Right atrium auricular region (tissue), 2 donors: ENCODE measurements around the gene PLGRKT. TPM values are rescaled to one million over a fixed set of nuclear protein-coding genes. Genes with fewer than 3 reads are reported as not detected.
"Not testable (repeated sequence)": the region's sequence is repeated elsewhere in the genome, so short reads cannot be mapped to it uniquely, and the experiment has no call there.

Experiments used
- DNase-seq: peaks from one replicate; pipeline ENCODE4 v3.0.0-alpha.2; 2019; ENCODE audit warnings: low spot score
- H3K27ac ChIP-seq, 2 donors: fragments of 200-600 bp; sonication (generic); 1 replicate in 1 of 2; 2 replicates in 1 of 2; pipeline ENCODE4 v1.5.1; 2016 to 2019
- H3K27me3 ChIP-seq, 2 donors: fragments of 200-600 bp; sonication (generic); one replicate each; pipeline versions ENCODE4 v1.5.1 to v1.6.0; 2017 to 2019
- H3K36me3 ChIP-seq: fragments of 200-600 bp; sonication (generic); one replicate; pipeline ENCODE4 v1.5.1; 2016
- H3K4me1 ChIP-seq, 2 donors: fragments of 200-600 bp; sonication (generic); one replicate each; pipeline versions ENCODE4 v1.5.1 to v1.6.0; 2017 to 2019
- H3K4me3 ChIP-seq, 2 donors: fragments of 200-600 bp; sonication (generic); 1 replicate in 1 of 2; 2 replicates in 1 of 2; pipeline ENCODE4 v1.5.1; 2017 to 2019; ENCODE audit warnings: mild to moderate bottlenecking in 1 of 2, moderate library complexity in 1 of 2
- H3K9me3 ChIP-seq, 2 donors: fragments of 200-600 bp; sonication (generic); one replicate each; pipeline ENCODE4 v1.5.1; 2019
- total RNA-seq, 2 donors: library from RNA; depleted of rRNA; stranded (reverse); fragments of >200 nt; gene quantifications; one replicate each; pipeline ENCODE4 v1.1.0, GENCODE V29; 2016
- TF ChIP-seq, protein P1 (sequence below), 2 donors: fragments of 200-600 bp; sonication (generic); IDR thresholded peaks; one replicate each; pipeline ENCODE4 v1.5.1; 2019; ENCODE audit warnings: antibody characterized with exemption in 2 of 2

The PLGRKT gene
- total RNA-seq, 2 donors from 2014 or later = 17.6 to 30.4 TPM

- Histone ChIP-seq H3K27ac (no peak overlapping the region), H3K27me3 (no peaks in the 10 kb centered on the region), H3K9me3 (no peaks in the 10 kb centered on the region), H3K4me3 (no peak overlapping the region), H3K36me3 (no peaks in the 10 kb centered on the region), H3K4me1 (no peaks in the 10 kb centered on the region)
- no peak for DNase-seq
- TF ChIP-seq, protein P1, sequence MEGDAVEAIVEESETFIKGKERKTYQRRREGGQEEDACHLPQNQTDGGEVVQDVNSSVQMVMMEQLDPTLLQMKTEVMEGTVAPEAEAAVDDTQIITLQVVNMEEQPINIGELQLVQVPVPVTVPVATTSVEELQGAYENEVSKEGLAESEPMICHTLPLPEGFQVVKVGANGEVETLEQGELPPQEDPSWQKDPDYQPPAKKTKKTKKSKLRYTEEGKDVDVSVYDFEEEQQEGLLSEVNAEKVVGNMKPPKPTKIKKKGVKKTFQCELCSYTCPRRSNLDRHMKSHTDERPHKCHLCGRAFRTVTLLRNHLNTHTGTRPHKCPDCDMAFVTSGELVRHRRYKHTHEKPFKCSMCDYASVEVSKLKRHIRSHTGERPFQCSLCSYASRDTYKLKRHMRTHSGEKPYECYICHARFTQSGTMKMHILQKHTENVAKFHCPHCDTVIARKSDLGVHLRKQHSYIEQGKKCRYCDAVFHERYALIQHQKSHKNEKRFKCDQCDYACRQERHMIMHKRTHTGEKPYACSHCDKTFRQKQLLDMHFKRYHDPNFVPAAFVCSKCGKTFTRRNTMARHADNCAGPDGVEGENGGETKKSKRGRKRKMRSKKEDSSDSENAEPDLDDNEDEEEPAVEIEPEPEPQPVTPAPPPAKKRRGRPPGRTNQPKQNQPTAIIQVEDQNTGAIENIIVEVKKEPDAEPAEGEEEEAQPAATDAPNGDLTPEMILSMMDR (IDR thresholded peaks at IDR 0.05) = no peak
These were observed 43.8 kb upstream of the PLGRKT start for GRCh38 chr9:5481322-5482040.

GRCh38 chr9:5480919-5481318 is 43.2 kb upstream of the PLGRKT start:
- H3K27ac ChIP-seq = no peak overlapping the region
- no peaks in the 10 kb centered on the region for H3K9me3 ChIP-seq
- H3K27me3 ChIP-seq = no peaks in the 10 kb centered on the region
- no peaks in the 10 kb centered on the region for H3K4me1 ChIP-seq
- H3K4me3 ChIP-seq = no peak overlapping the region
- no peak for DNase-seq
- TF ChIP-seq, protein P1 (IDR thresholded peaks at IDR 0.05) = no peak
- H3K36me3 ChIP-seq = no peaks in the 10 kb centered on the region

- no peaks in the 10 kb centered on the region for H3K27me3 ChIP-seq
- no peaks in the 10 kb centered on the region for H3K9me3 ChIP-seq
- no peak for DNase-seq
- H3K36me3 ChIP-seq = no peaks in the 10 kb centered on the region
- TF ChIP-seq, protein P1 (IDR thresholded peaks at IDR 0.05) = no peak
- H3K4me1 ChIP-seq = no peaks in the 10 kb centered on the region
- no peak overlapping the region for H3K27ac ChIP-seq
- H3K4me3 ChIP-seq = no peak overlapping the region
These were observed 42.4 kb upstream of the PLGRKT start for GRCh38 chr9:5479994-5480694.

- TF ChIP-seq, protein P1 (IDR thresholded peaks at IDR 0.05) = no peak
These were observed 40.5 kb upstream of the PLGRKT start for GRCh38 chr9:5478206-5478605.

DNA sequence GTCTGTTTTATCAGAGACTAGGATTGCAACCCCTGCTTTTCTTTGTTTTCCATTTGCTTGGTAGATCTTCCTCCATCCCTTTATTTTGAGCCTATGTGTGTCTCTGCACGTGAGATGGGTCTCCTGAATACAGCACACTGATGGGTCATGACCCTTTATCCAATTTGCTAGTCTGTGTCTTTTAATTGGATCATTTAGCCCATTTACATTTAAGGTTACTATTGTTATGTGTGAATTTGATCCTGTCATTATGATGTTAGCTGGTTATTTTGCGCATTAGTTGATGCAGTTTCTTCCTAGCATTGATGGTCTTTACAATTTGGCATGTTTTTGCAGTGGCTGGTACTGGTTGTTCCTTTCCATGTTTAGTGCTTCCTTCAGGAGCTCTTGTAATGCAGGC is 37.9 kb upstream of the PLGRKT start:
- H3K4me3 ChIP-seq, H3K27me3 ChIP-seq, H3K27ac ChIP-seq, H3K36me3 ChIP-seq, H3K9me3 ChIP-seq, H3K4me1 ChIP-seq, DNase-seq: not testable (repeated sequence)

More at GRCh38 chr9:5478206-5478605, 40.5 kb upstream of the PLGRKT start:
- no peak for DNase-seq
- H3K27me3 ChIP-seq = no peaks in the 10 kb centered on the region
- H3K4me3 ChIP-seq = no peak overlapping the region
- H3K36me3 ChIP-seq = no peaks in the 10 kb centered on the region
- H3K4me1 ChIP-seq = no peaks in the 10 kb centered on the region
- no peaks in the 10 kb centered on the region for H3K9me3 ChIP-seq
- no peak overlapping the region for H3K27ac ChIP-seq

- no peak overlapping the region for H3K27ac ChIP-seq
- no peaks in the 10 kb centered on the region for H3K27me3 ChIP-seq
- DNase-seq = no peak
- no peak overlapping the region for H3K4me3 ChIP-seq
- TF ChIP-seq, protein P1 (IDR thresholded peaks at IDR 0.05) = no peak
- peaks cover 11% of the 10 kb centered on the region for H3K36me3 ChIP-seq
- no peaks in the 10 kb centered on the region for H3K4me1 ChIP-seq
- H3K9me3 ChIP-seq = no peaks in the 10 kb centered on the region
These were observed 33.1 kb upstream of the PLGRKT start for GRCh38 chr9:5470816-5471215.
